SU-DHL-6 (cell line): Measurements from ENCODE around the gene PSME4.

Experiments used
- EZH2phosphoT487 ChIP-seq: fragments of 200-600 bp; sonication (generic), shearing (Covaris generic); conservative IDR thresholded peaks from 2 replicates; pipeline ENCODE4 v1.6.1; 2018; ENCODE audit warnings: mild to moderate bottlenecking, antibody characterized with exemption, low read length, moderate library complexity, mixed read lengths
- TF ChIP-seq, protein P1 (sequence below): fragments of 200-600 bp; sonication (generic); IDR thresholded peaks from one replicate; pipeline ENCODE4 v1.5.1; 2017; ENCODE audit warnings: antibody characterized with exemption, mild to moderate bottlenecking, low read length, moderate library complexity; ENCODE audit not compliant: insufficient read depth, poor library complexity, severe bottlenecking

DNA sequence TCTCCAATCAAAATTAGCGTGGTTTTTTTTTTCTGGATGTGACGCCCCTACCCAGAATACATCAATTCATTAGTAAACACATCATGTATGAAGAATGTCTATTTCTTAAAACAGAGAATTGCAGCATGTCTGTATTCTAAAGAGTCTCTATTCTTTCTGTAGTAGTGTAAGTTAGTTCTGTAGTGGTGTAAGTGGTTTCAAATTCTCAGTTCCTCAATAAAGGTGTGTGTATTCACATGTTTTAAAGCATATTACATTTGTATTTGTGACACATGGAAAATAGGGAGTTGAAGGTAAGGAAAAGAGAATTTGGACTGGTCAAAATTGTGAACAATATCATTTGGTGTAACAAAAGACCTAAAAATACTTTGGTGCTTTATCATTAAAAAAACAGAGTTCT lies 103.0 kb downstream of the PSME4 start:
- TF ChIP-seq, protein P1, sequence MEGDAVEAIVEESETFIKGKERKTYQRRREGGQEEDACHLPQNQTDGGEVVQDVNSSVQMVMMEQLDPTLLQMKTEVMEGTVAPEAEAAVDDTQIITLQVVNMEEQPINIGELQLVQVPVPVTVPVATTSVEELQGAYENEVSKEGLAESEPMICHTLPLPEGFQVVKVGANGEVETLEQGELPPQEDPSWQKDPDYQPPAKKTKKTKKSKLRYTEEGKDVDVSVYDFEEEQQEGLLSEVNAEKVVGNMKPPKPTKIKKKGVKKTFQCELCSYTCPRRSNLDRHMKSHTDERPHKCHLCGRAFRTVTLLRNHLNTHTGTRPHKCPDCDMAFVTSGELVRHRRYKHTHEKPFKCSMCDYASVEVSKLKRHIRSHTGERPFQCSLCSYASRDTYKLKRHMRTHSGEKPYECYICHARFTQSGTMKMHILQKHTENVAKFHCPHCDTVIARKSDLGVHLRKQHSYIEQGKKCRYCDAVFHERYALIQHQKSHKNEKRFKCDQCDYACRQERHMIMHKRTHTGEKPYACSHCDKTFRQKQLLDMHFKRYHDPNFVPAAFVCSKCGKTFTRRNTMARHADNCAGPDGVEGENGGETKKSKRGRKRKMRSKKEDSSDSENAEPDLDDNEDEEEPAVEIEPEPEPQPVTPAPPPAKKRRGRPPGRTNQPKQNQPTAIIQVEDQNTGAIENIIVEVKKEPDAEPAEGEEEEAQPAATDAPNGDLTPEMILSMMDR = no peak
- no peak for TF ChIP-seq EZH2phosphoT487
